CD14-positive monocyte (primary cell): ENCODE results near the gene GTPBP6. TPM values are rescaled to one million over a fixed set of nuclear protein-coding genes. Genes with fewer than 3 reads are reported as not detected.
"Not testable (repeated sequence)": the region's sequence is repeated elsewhere in the genome, so short reads cannot be mapped to it uniquely, and the experiment has no call there.

Experiments
- DNase-seq, 3 donors: peaks; one replicate each; pipeline ENCODE4 v3.0.0-alpha.2; 2011 to 2022
- H2AFZ ChIP-seq: 2 replicates; pipeline ENCODE4 v1.6.0; 2012; ENCODE audit warnings: mild to moderate bottlenecking, low read depth, low read length, inconsistent platforms; ENCODE audit not compliant: insufficient read depth, poor library complexity, severe bottlenecking
- H3K27ac ChIP-seq, 2 donors: 1 replicate in 1 of 2; 2 replicates in 1 of 2; pipeline ENCODE4 v1.5.1; 2012 to 2013; ENCODE audit warnings: low read length in 2 of 2, control low read depth in 1 of 2, inconsistent platforms in 1 of 2, low read depth in 1 of 2, mild to moderate bottlenecking in 1 of 2
- H3K27me3 ChIP-seq, 2 donors: one replicate each; pipeline versions ENCODE4 v1.6.0 to v1.6.1; 2011 to 2013; ENCODE audit warnings: low read length in 2 of 2; ENCODE audit not compliant: control insufficient read depth in 2 of 2, insufficient read depth in 2 of 2
- H3K36me3 ChIP-seq, 2 donors: replicated peaks in 1 of 2; 1 replicate in 1 of 2; 2 replicates in 1 of 2; pipeline versions ENCODE4 v1.5.1 to v1.6.1; 2012 to 2013; ENCODE audit warnings: low read length in 2 of 2, control low read depth in 1 of 2, inconsistent platforms in 1 of 2, mild to moderate bottlenecking in 1 of 2; ENCODE audit not compliant: insufficient read depth in 2 of 2, control insufficient read depth in 1 of 2
- H3K4me1 ChIP-seq, 2 donors: 1 replicate in 1 of 2; 2 replicates in 1 of 2; pipeline versions ENCODE4 v1.5.1 to v1.6.1; 2012 to 2013; ENCODE audit warnings: low read length in 2 of 2, control low read depth in 1 of 2, inconsistent platforms in 1 of 2, mild to moderate bottlenecking in 1 of 2, moderate library complexity in 1 of 2; ENCODE audit not compliant: insufficient read depth in 2 of 2, control insufficient read depth in 1 of 2
- H3K4me2 ChIP-seq: replicated peaks from 2 replicates; pipeline ENCODE3; 2012; ENCODE audit warnings: low read length, moderate library complexity, mild to moderate bottlenecking; ENCODE audit not compliant: poor library complexity, severe bottlenecking; ENCODE audit errors: extremely low read depth
- H3K4me3 ChIP-seq, 3 experiments: fragments of 200-600 bp in 1 of 3; sonication (generic) in 1 of 3; replicated peaks in 1 of 3; 1 replicate in 2 of 3; 2 replicates in 1 of 3; pipeline ENCODE4 v1.5.1; 2011 to 2013; ENCODE audit warnings: low read length in 3 of 3, mild to moderate bottlenecking in 3 of 3, control low read depth in 2 of 3, low read depth in 2 of 3, inconsistent platforms in 1 of 3, moderate library complexity in 1 of 3
- H3K79me2 ChIP-seq: 2 replicates; pipeline ENCODE4 v1.6.0; 2012; ENCODE audit warnings: mild to moderate bottlenecking, control low read depth, inconsistent platforms, low read length, moderate library complexity; ENCODE audit not compliant: insufficient read depth
- H3K9ac ChIP-seq: 2 replicates; pipeline ENCODE4 v1.6.0; 2017; ENCODE audit warnings: low read length, mild to moderate bottlenecking; ENCODE audit not compliant: insufficient read depth, poor library complexity, severe bottlenecking
- H3K9me3 ChIP-seq, 2 donors: replicated peaks in 1 of 2; 1 replicate in 1 of 2; 2 replicates in 1 of 2; pipeline versions ENCODE4 v1.5.1 to v1.6.1; 2012 to 2013; ENCODE audit warnings: low read length in 2 of 2, control low read depth in 1 of 2; ENCODE audit not compliant: control insufficient read depth in 1 of 2, insufficient read depth in 1 of 2
- H4K20me1 ChIP-seq: 2 replicates; pipeline ENCODE4 v1.6.0; 2012; ENCODE audit warnings: mild to moderate bottlenecking, low read length, control low read depth, moderate library complexity; ENCODE audit not compliant: insufficient read depth
- H3K27ac Mint-ChIP-seq, 7 donors: one replicate each; pipeline ENCODE4 v1.8.0; 2020; ENCODE audit warnings: mild to moderate bottlenecking in 7 of 7, mixed read lengths in 7 of 7, moderate library complexity in 6 of 7, inconsistent platforms in 2 of 7
- H3K27me3 Mint-ChIP-seq, 3 donors: one replicate each; pipeline ENCODE4 v1.8.0; 2021 to 2022; ENCODE audit warnings: low read depth in 3 of 3, mild to moderate bottlenecking in 3 of 3, mixed read lengths in 3 of 3, moderate library complexity in 3 of 3, inconsistent platforms in 1 of 3
- H3K36me3 Mint-ChIP-seq, 2 donors: one replicate each; pipeline ENCODE4 v1.8.0; 2020; ENCODE audit warnings: mixed read lengths in 2 of 2, inconsistent platforms in 1 of 2, mild to moderate bottlenecking in 1 of 2
- H3K4me1 Mint-ChIP-seq: one replicate; pipeline ENCODE4 v1.8.0; 2020; ENCODE audit warnings: mild to moderate bottlenecking, mixed read lengths
- H3K4me3 Mint-ChIP-seq, 2 donors: one replicate each; pipeline ENCODE4 v1.8.0; 2020; ENCODE audit warnings: mild to moderate bottlenecking in 2 of 2, mixed read lengths in 2 of 2, moderate library complexity in 1 of 2
- H3K9me3 Mint-ChIP-seq, 7 donors: one replicate each; pipeline ENCODE4 v1.8.0; 2020 to 2022; ENCODE audit warnings: mixed read lengths in 7 of 7, mild to moderate bottlenecking in 6 of 7, moderate library complexity in 6 of 7, inconsistent platforms in 2 of 7
- CTCF ChIP-seq: fragments of 200-600 bp; IDR thresholded peaks from one replicate; pipeline ENCODE4 v1.8.0; 2022; ENCODE audit warnings: antibody characterized with exemption, mild to moderate bottlenecking
- WGBS: methylation state at CpG from one replicate; pipeline ENCODE4 v1.1.5; 2013; ENCODE audit warnings: missing lambda C conversion rate; ENCODE audit not compliant: insufficient coverage; 5-methylcytosine and 5-hydroxymethylcytosine counted together
- intact Hi-C, 2 donors: fragments of 100-400 bp; cut with micrococcal nuclease; formaldehyde crosslinking; loops; one replicate each; pipeline versions ENCODE4 v1.15.0 to v1.15.1; 2023
- polyA plus RNA-seq, 3 donors: library from polyadenylated mRNA; depleted of rRNA in 1 of 3; unstranded in 2 of 3; stranded (reverse) in 1 of 3; fragments of 300-500 nt in 2 of 3; fragments of >200 nt in 1 of 3; fragmentation: Illumina TruSeq in 2 of 3; gene quantifications; 1 replicate in 2 of 3; 2 replicates in 1 of 3; pipeline ENCODE4 v1.2.3, GENCODE V29; 2012 to 2021

GTPBP6 gene
- polyA plus RNA-seq, 3 donors, result 17.2 to 39.3 (median 27.0) TPM

DNA sequence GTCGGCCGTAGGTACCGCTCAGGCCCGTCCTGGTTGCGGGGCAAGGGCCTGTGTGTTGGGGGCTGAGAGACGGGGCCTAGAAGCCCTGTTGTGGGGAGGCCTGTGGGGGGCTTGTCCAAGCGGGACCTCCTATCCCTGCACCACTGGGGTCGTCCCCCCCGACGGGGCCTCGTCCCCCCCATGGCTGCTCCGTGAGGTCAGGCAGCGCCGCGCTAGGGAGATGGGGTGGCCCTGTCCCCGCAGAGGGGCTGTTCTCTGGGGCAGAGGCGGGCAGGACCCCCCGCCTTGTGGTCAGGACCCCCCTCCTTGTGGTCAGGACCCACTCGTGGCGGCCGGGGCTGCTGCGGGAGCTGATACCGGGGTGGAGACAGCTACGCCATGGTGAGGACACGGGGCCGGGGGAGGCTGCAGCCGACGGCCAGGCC lies 12.1 kb upstream of the GTPBP6 start:
- no peak for DNase-seq
- H3K9ac ChIP-seq, result no peak overlapping the region
- Mint-ChIP-seq H3K27me3 (peaks cover 15 to 37% (median 24%) of the 10 kb centered on the region in 3 donors), H3K27ac (no peak overlapping the region), H3K36me3 (peaks cover 4 to 23% of the 10 kb centered on the region in 2 donors), H3K4me3 (no peak overlapping the region), H3K4me1 (no peaks in the 10 kb centered on the region), H3K9me3 (peaks cover 0 to 20% (median 10%) of the 10 kb centered on the region in 7 donors)
- no peak for TF ChIP-seq CTCF
- 17% methylated on average over 21 of the region's 28 CpGs for WGBS
- H3K27ac ChIP-seq, result no peak overlapping the region
- no peaks in the 10 kb centered on the region for H3K79me2 ChIP-seq
- no peaks in the 10 kb centered on the region for H3K36me3 ChIP-seq
- intact Hi-C loops, result no loop called here
- H2AFZ ChIP-seq, result no peak overlapping the region
- no peak overlapping the region for H3K4me2 ChIP-seq
- H3K9me3 ChIP-seq, result peaks cover 0 to 15% of the 10 kb centered on the region in 2 donors
- no peak overlapping the region for H3K4me3 ChIP-seq
- peaks cover 0 to 21% of the 10 kb centered on the region in 2 donors for H3K27me3 ChIP-seq
- no peaks in the 10 kb centered on the region for H3K4me1 ChIP-seq
- H4K20me1 ChIP-seq, result no peaks in the 10 kb centered on the region

GRCh38 chrX:330141-330725 lies 11.6 kb upstream of the GTPBP6 start:
- H3K4me3 ChIP-seq, H4K20me1 ChIP-seq, H3K9ac ChIP-seq, H3K27ac ChIP-seq, H3K4me1 ChIP-seq, H3K4me1 Mint-ChIP-seq, H2AFZ ChIP-seq, H3K36me3 ChIP-seq, H3K79me2 ChIP-seq, H3K4me2 ChIP-seq, intact Hi-C loops, DNase-seq, H3K27ac Mint-ChIP-seq: not testable (repeated sequence)
- Mint-ChIP-seq H3K9me3 (peaks cover 0 to 15% (median 7%) of the 10 kb centered on the region in 7 donors), H3K36me3 (peaks cover 2 to 18% of the 10 kb centered on the region in 2 donors), H3K4me3 (peak overlapping the region in 1 of 2 donors; percentile 53), H3K27me3 (peaks cover 15 to 41% (median 24%) of the 10 kb centered on the region in 3 donors)
- WGBS, result 88% methylated on average over 21 of the region's 29 CpGs
- H3K9me3 ChIP-seq, result peaks cover 0 to 10% of the 10 kb centered on the region in 2 donors
- peaks cover 0 to 21% of the 10 kb centered on the region in 2 donors for H3K27me3 ChIP-seq
